NCI-H1436 (cell line): ENCODE measurements around the gene KIAA1217.

Experiments
- DNase-seq: peaks from one replicate; lab custom pipeline; 2025; lab: John Stamatoyannopoulos, UW

Gene KIAA1217

DNA sequence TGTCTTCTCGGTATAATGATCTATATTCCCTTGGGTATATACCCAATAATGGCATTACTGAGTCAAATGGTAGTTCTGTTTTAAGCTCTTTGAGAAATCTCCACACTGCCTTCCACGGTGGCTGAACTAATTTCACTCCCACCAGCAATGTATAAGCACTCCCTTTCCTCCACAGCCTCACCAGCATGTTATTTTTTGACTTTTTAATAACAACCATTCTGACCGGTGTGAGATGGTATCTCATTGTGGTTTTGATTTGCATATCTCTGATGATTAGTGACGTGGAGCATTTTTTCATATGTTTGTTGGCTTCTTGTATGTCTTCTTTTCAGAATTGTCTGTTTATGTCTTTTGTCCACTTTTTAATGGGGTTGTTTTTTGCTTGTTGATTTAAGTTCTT lies 33.6 kb downstream of the KIAA1217 start:
- DNase-seq: no peak

DNA sequence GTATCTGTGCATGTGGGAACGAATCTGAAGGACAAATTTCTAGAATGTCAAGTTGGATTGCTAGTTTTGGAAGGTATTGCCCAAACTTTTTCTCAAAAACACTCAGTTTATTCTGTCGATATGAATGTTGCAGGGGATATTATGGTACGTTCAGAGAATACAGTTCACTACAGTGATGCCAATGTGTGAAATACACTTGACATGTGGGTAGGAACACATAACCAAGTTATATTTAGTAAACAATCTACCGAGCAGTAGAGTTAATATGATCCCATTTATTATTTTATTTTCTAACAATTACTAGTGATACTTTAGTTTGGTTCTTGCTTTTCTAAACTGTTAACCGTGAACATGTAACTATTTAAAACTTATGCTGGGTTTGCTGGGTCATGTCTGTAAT lies 37.4 kb downstream of the KIAA1217 start:
- DNase-seq: no peak

- DNase-seq: no peak
Observed at GRCh38 chr10:24247841-24248240, 38.9 kb downstream of the KIAA1217 start.

GRCh38 chr10:24249829-24250415 lies 41.0 kb downstream of the KIAA1217 start:
- DNase-seq: no peak

- no peak for DNase-seq
Observed at GRCh38 chr10:24251547-24251946, 42.6 kb downstream of the KIAA1217 start.

DNA sequence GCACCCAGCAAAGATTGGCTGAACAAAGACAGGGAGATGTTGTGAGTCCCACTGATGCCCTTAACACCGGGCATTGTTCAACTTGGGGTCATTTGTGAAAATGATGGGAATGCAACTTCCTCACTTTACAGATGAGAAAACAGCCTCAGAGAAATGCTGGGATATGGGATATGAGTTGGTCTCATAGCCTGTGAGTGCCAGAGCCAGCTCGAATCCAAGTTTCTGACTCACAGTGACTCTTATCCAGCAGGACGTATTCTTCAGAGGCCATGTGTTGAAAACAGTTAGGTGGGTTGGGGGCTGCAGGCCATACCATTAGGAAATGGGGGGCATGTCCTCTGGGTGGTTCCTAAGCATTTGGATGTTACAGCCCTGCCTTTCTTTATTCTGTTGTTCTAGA lies 45.2 kb downstream of the KIAA1217 start:
- no peak for DNase-seq

DNA sequence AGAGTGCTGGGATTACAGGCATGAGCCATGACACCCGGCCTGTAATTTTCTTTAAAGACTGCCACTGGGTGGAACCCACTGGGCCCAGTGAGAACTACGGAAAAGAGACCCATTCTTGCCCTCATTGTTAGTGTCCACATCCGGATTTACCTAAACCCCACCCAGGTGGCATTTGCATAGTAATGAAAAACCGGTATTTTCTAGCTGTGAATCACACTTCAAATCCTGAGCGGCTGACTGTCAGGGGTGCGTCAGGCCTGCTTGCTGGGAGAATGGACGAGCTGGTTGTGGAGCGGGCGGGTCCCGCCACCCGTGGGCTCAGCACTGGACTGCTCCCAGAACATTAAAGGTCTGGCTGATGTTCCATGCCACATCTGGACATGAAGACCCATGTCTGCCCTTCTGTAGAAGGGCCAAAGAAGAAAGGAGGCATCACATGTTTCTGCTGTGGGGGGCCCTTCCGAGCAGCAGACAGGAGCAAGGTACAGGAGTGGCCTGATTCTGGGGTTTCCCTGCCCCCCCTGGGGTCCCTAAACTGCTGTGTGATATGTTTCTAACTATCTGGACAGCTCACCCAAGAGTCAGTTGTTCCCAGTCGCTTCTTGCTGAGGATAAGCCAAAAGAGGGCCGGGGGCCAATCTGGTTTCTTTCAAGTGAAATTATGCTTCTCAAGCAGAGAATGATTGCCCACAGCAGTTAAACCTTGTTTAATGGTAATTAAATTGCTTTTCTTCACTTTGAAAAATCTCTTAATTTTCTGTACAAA lies 46.4 kb downstream of the KIAA1217 start:
- no peak for DNase-seq

GRCh38 chr10:24255881-24256311 lies 47.0 kb downstream of the KIAA1217 start:
- DNase-seq: no peak

DNA sequence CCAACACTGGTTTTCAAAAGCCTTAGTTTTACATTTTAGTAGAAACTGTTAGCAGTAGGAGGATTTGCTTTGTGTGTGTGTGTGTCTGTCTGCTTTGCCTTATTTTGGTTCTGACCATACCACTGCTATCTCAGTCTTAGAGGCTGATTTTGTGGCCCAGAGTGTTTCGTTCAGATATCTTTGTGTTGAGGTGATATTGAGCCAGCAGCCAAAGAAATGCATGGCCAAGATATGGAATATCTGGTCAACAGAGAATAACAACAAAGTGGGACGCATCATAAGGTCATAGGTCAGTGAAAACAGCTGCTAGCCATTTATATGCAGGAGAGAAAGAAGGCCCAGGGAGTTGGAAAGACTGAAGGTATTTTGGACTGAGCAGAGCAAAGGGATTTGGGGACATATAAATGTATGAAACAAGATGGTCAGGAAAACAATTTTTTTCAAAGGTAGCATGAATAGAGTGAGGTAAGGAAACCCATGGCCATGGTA lies 47.7 kb downstream of the KIAA1217 start:
- no peak for DNase-seq

DNA sequence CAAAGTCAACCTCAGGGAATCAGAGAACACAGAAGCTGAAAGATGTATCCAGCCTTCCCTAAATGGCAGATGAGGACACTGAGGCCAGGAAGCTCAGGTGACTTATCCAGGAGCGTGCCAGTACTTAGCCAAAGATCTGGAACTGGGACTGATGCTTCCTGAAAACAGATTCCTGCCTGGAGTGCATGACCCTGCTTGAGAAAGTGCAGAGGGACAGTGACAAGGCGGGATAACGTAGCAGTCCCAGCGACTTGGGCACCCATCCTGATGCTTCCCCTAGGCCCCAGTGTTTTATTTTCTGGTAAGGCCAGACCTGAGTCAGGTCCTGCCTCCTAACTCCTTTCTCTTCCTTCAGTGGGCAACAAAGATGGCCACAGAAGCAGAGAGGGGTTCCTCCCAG lies 48.6 kb downstream of the KIAA1217 start:
- DNase-seq: no peak

- no peak for DNase-seq
Observed at GRCh38 chr10:24259365-24260130, 50.6 kb downstream of the KIAA1217 start.

GRCh38 chr10:24261627-24262026 lies 52.7 kb downstream of the KIAA1217 start:
- DNase-seq: no peak

DNA sequence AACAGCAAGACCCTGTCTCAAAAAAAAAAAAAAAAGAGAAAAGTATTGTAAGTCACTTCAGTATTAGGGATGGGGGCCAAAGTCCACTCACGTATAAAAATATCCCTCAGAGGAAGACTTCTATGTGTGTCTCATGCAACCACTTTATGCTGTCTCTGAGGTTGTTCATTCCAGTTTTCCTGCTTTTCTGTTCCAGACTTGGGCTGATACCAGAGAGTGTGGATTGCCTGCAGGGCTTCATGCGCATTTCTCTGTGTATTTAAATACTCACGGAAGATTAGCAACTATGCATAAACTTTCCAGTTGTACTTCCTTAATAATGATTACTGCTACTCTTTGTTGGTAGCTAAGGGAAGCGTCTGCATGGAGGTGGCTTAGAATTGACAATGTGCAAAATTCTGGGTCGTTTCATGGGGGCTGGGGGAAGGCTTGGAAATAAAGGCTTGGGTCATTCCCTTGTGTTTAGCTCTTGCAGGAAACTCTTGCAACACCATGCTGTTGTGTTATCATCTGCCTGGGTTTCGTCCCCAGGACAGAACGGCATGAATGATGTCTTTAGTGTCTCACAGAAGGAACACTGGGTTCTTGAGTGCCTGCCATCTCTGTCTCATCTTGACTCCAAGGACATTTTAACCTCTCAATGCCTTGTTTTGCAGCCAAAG lies 54.1 kb downstream of the KIAA1217 start:
- DNase-seq: no peak

DNA sequence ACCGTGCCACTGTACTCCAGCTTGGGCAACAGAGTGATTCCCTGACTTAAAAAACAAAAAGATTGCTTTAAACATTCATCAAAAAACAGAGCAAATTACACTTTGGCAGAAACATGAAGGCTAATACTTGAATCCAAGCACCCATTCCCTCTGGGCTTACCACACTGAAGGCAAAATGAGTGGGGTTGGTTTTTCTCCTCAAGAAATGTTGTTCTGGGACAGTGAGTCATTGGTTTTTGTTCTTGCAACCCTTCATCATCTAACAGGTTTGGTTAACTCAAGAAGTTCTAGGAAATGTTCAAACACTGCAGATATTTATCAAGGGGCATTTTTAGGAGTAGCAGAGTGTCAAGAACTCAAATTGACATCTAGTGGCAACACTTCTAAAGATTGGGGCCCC lies 60.5 kb downstream of the KIAA1217 start:
- no peak for DNase-seq

DNA sequence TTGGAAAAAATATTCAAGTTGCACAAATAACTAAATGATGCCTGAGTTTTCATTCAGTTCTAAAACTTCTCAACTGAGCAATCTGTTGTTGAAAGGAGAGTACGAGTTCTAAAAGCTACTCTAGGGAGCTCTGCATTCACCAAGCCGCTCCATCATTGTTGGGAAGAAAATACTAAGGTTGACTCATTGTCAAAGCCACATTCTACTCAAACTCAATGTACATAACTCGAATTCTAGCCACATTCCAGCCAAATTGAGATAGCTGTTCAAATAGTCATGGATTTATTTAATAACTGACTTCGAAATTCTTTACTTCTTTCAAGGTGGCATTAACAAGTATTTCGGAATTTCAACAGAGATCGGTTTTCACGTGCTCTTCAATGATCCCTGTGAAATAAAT lies 63.4 kb downstream of the KIAA1217 start:
- DNase-seq: no peak

DNA sequence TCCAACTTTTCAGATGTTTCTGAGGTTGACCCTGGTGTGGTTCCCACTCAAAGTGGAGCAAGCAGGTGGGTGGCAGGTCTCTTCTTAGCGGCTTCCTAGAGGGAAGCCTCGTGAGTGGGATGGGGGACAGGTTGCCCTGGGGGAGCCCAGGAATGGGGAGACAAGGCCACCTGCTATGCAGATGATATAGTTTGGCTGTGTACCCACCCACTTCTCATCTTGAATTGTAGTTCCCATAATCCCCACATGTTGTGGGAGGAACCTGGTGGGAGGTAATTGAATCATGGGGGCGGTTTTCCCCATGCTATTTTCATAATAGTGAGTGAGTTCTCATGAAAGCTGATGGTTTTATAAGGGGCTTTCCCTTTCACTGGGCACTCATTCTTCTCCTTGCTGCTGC lies 68.3 kb downstream of the KIAA1217 start:
- no peak for DNase-seq

DNA sequence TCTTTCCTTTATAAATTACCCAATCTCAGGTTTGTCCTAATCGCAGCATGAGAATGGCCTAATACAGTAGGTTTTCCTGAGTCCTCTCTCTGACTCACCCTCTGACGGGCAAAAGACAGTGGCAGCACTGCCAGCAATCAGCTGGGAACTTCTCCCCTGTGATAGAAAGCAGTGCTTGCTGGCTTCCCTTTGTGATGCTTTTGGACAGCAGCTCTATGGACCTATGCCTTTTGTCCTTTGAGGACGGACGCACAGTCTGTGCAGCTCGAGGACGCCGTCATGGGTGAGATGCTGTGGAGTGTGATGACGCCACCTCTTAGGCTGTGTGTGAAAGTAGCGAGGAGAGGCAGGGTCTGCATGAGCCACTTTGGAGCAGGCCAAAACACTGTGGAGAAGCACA lies 68.8 kb downstream of the KIAA1217 start:
- DNase-seq: no peak

- no peak for DNase-seq
Observed at GRCh38 chr10:24278176-24278889, 69.4 kb downstream of the KIAA1217 start.

GRCh38 chr10:24279166-24279565 lies 70.2 kb downstream of the KIAA1217 start:
- DNase-seq: no peak

GRCh38 chr10:24287559-24288195 lies 78.7 kb downstream of the KIAA1217 start:
- no peak for DNase-seq

- no peak for DNase-seq
Observed at GRCh38 chr10:24288581-24288980, 79.6 kb downstream of the KIAA1217 start.
